K562 (cell line): ENCODE data around the gene NIPAL3.

Experiments
- FOXK2 ChIP-seq, 2 experiments: fragments of 450-650 bp; IDR thresholded peaks in 1 of 2; conservative IDR thresholded peaks in 1 of 2; 2 replicates each; pipeline ENCODE4 v1.6.1; 2016; ENCODE audit warnings: low read depth in 2 of 2, mild to moderate bottlenecking in 1 of 2
- GTF2F1 ChIP-seq: IDR thresholded peaks from 2 replicates; pipeline ENCODE4 v1.6.1; 2011; ENCODE audit warnings: low read depth, low read length, improper control_type of control experiment
- POLR2AphosphoS5 ChIP-seq: IDR thresholded peaks from 2 replicates; pipeline ENCODE4 v1.6.1; 2011; ENCODE audit warnings: mild to moderate bottlenecking, low read depth, low read length, moderate library complexity; ENCODE audit not compliant: control insufficient read depth, insufficient read depth
- REST ChIP-seq, 2 experiments: fragments of 450-650 bp; formaldehyde crosslinking in 1 of 2; IDR thresholded peaks; 2 replicates each; pipeline versions ENCODE4 v1.4.0 to v1.6.1; 2014 to 2020; ENCODE audit warnings: mild to moderate bottlenecking in 2 of 2, borderline replicate concordance in 1 of 2, low read depth in 1 of 2
- ZBTB7A ChIP-seq: IDR thresholded peaks from 2 replicates; pipeline ENCODE4 v1.6.1; 2011; ENCODE audit warnings: low read depth, mild to moderate bottlenecking, low read length, moderate library complexity, borderline replicate concordance; ENCODE audit not compliant: control insufficient read depth
- TF ChIP-seq, protein P1 (sequence below), 3 experiments: IDR thresholded peaks in 2 of 3; conservative IDR thresholded peaks in 1 of 3; 2 replicates each; pipeline ENCODE4 v1.5.1; 2011 to 2012; ENCODE audit warnings: low read length in 3 of 3, mild to moderate bottlenecking in 3 of 3, control low read depth in 2 of 3, improper control_type of control experiment in 1 of 3, inconsistent platforms in 1 of 3, low read depth in 1 of 3, mixed read lengths in 1 of 3, moderate library complexity in 1 of 3; ENCODE audit not compliant: insufficient read depth in 2 of 3

GRCh38 chr1:24489674-24490073, 74.1 kb downstream of the NIPAL3 start:
- no peak for TF ChIP-seq ZBTB7A
- no peak for TF ChIP-seq GTF2F1
- TF ChIP-seq REST (IDR thresholded peaks at IDR 0.05; ENCODE audit: borderline replicate concordance), result no peak
- TF ChIP-seq REST (CRISPR knock-in tag; IDR thresholded peaks at IDR 0.05; ENCODE audit: low read depth), result no peak
- no peak for TF ChIP-seq FOXK2 (conservative IDR thresholded peaks at IDR 0.05 in 1 of 2, IDR thresholded peaks at IDR 0.05 in 1 of 2; ENCODE audit: low read depth in 2 of 2)
- TF ChIP-seq POLR2AphosphoS5, result no peak
- TF ChIP-seq, protein P1, sequence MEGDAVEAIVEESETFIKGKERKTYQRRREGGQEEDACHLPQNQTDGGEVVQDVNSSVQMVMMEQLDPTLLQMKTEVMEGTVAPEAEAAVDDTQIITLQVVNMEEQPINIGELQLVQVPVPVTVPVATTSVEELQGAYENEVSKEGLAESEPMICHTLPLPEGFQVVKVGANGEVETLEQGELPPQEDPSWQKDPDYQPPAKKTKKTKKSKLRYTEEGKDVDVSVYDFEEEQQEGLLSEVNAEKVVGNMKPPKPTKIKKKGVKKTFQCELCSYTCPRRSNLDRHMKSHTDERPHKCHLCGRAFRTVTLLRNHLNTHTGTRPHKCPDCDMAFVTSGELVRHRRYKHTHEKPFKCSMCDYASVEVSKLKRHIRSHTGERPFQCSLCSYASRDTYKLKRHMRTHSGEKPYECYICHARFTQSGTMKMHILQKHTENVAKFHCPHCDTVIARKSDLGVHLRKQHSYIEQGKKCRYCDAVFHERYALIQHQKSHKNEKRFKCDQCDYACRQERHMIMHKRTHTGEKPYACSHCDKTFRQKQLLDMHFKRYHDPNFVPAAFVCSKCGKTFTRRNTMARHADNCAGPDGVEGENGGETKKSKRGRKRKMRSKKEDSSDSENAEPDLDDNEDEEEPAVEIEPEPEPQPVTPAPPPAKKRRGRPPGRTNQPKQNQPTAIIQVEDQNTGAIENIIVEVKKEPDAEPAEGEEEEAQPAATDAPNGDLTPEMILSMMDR (IDR thresholded peaks at IDR 0.05 in 2 of 3, conservative IDR thresholded peaks at IDR 0.05 in 1 of 3; ENCODE audit: insufficient read depth in 2 of 3, low read depth in 1 of 3, low read length in 3 of 3), result no peak
